ENCODE measurements around the gene ZFP64. TPM values are rescaled to one million over a fixed set of nuclear protein-coding genes. Genes with fewer than 3 reads are reported as not detected.

ZFP64 gene
- total RNA-seq, 2 donors from 2014 or later, result 17.3 to 19.1 TPM

- H3K27ac ChIP-seq, result peak overlapping the region; percentile 92
- H3K4me1 ChIP-seq, result no peaks in the 10 kb centered on the region
- TF ChIP-seq CTCF (IDR thresholded peaks at IDR 0.05), result no peak
- peak; percentile 82 for DNase-seq
- H3K9me3 ChIP-seq, result no peaks in the 10 kb centered on the region
- intact Hi-C loops (cut with DNase I), result no loop called here
- no peaks in the 10 kb centered on the region for H3K27me3 ChIP-seq
- peak overlapping the region; percentile 79 to 95 for H3K9ac ChIP-seq (ENCODE audit: low read depth in 2 of 2, low read length in 2 of 2)
- H3K4me3 ChIP-seq, result peak overlapping the region; percentile 93
- H3K36me3 ChIP-seq, result no peaks in the 10 kb centered on the region
Measured at GRCh38 chr20:52190437-52191131, 995 bp downstream of the ZFP64 start.

- no peak overlapping the region for H3K4me3 ChIP-seq
- no peak for TF ChIP-seq CTCF (IDR thresholded peaks at IDR 0.05)
- H3K36me3 ChIP-seq, result no peaks in the 10 kb centered on the region
- H3K9me3 ChIP-seq, result no peaks in the 10 kb centered on the region
- H3K9ac ChIP-seq (ENCODE audit: low read depth in 2 of 2, low read length in 2 of 2), result no peak overlapping the region
- DNase-seq, result no peak
- H3K27me3 ChIP-seq, result no peaks in the 10 kb centered on the region
- no peaks in the 10 kb centered on the region for H3K4me1 ChIP-seq
- no peak overlapping the region for H3K27ac ChIP-seq
- intact Hi-C loops (cut with DNase I), result no loop called here
Measured at GRCh38 chr20:52181766-52182165, 9.8 kb downstream of the ZFP64 start.

DNA sequence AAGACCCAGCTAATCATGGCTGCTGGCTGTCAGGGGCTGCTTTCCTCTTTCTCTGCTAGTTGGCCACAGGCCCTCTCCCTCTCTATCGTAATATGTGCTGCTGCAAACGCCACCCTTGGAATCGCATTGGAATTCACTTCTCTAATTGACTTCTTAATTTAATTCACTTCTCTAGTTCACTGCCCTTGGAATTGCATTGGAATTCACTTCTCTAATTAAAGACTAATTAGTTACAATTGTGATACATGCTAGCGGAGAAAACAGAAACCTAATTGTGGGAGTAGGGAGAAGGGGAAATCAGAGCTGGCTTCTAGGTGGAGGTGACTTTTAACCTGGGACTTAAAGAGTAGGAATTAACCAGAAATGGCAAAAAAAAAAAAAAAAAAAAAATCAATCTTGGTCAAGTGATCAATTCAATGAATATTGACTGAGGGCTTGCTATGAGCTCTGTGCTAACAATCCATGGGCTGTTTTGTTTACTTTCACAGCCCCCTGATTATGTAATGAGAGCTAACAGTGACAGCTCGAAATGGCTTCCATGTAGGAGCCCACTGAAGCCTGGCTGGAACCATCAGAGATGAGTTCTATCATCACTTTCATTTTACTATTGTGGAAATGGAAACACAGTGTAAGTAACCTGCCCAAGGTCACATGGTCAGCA, 11.3 kb downstream of the ZFP64 start:
- no peaks in the 10 kb centered on the region for H3K36me3 ChIP-seq
- DNase-seq, result no peak
- no peak overlapping the region for H3K9ac ChIP-seq (ENCODE audit: low read depth in 2 of 2, low read length in 2 of 2)
- no peak overlapping the region for H3K27ac ChIP-seq
- no peaks in the 10 kb centered on the region for H3K9me3 ChIP-seq
- no peak for TF ChIP-seq CTCF (IDR thresholded peaks at IDR 0.05)
- no peaks in the 10 kb centered on the region for H3K4me1 ChIP-seq
- no peaks in the 10 kb centered on the region for H3K27me3 ChIP-seq
- intact Hi-C loops (cut with DNase I), result no loop called here
- no peak overlapping the region for H3K4me3 ChIP-seq

DNA sequence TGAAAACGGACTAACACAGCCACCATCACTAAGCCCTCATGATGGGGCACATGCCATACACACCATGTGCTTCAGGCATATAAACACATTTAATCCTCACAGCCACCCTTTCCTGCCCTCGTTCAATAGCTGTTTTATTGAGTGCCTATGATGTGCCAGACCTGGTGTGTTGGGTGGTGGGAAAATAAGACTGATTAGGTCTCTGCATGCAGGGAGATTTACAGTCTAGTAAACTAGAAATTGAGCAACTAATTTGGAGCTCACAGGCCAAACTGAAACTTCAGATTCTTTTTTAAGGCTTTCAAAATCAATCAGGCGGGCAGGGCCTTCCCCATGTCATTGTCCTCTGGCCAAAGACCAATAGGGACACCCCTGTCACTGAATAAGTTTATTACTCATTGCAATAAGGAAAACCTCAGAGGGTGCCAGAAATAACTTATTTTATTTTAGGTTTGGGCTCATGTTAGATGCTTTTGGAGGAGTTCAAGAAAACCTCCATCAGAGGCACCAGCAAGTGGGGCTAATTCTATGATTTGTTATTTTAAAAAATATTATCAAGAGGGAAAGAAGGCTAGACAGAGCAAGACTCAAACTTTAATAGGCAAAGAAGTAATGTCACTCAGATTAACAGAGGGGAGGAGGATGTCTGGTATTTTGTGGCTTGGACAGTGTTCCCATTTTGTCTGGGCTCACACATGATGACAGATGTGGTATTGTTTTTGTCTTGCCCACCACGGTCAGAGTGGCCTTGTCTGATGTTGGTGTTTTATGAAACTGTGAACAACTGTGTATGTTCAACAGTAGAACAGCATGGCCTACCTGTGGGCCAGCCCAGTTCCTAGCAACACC, 12.0 kb downstream of the ZFP64 start:
- Histone ChIP-seq H3K4me1 (no peaks in the 10 kb centered on the region), H3K36me3 (no peaks in the 10 kb centered on the region), H3K9ac (ENCODE audit: low read depth in 2 of 2, low read length in 2 of 2) (no peak overlapping the region), H3K4me3 (no peak overlapping the region), H3K9me3 (no peaks in the 10 kb centered on the region), H3K27me3 (no peaks in the 10 kb centered on the region), H3K27ac (no peak overlapping the region)
- intact Hi-C loops (cut with DNase I), result no loop called here
- TF ChIP-seq CTCF (IDR thresholded peaks at IDR 0.05), result no peak
- DNase-seq, result no peak

DNA sequence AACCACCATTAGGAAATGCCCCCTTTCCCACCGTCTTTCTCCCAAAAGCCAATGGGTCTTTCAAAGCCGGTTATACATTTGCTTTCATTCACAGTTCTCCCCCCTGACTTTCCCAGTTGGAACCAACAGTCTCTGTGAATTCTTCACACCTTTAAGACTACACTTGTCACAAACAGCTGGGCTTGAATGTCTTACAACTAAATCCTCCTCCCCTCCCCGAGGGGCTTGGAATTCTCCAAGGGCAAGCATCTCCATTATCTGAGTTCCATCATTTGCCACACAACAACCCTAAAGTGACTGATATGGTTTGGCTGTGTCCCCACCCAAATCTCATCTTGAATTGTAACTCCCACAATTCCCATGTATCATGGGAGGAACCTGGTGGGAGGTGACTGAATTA, 12.9 kb downstream of the ZFP64 start:
- TF ChIP-seq CTCF (IDR thresholded peaks at IDR 0.05), result no peak
- no peaks in the 10 kb centered on the region for H3K4me1 ChIP-seq
- DNase-seq, result no peak
- no peak overlapping the region for H3K9ac ChIP-seq (ENCODE audit: low read depth in 2 of 2, low read length in 2 of 2)
- no peak overlapping the region for H3K27ac ChIP-seq
- H3K27me3 ChIP-seq, result no peaks in the 10 kb centered on the region
- no peak overlapping the region for H3K4me3 ChIP-seq
- no peaks in the 10 kb centered on the region for H3K36me3 ChIP-seq
- intact Hi-C loops (cut with DNase I), result no loop called here
- no peaks in the 10 kb centered on the region for H3K9me3 ChIP-seq
